WI38 (cell line): Measurements from ENCODE around the gene RPL29.
A peak's percentile ranks its signal among the peaks of the same experiment; 100 is the strongest.

Experiments
- H3K4me3 ChIP-seq: 2 replicates; pipeline ENCODE4 v1.5.1; 2011; ENCODE audit warnings: low read depth, mild to moderate bottlenecking, control low read depth, low read length
- TF ChIP-seq, protein P1 (sequence below): IDR thresholded peaks from 2 replicates; pipeline ENCODE4 v1.5.1; 2012; ENCODE audit warnings: low read depth, mild to moderate bottlenecking, control low read depth, low read length

The RPL29 gene

DNA sequence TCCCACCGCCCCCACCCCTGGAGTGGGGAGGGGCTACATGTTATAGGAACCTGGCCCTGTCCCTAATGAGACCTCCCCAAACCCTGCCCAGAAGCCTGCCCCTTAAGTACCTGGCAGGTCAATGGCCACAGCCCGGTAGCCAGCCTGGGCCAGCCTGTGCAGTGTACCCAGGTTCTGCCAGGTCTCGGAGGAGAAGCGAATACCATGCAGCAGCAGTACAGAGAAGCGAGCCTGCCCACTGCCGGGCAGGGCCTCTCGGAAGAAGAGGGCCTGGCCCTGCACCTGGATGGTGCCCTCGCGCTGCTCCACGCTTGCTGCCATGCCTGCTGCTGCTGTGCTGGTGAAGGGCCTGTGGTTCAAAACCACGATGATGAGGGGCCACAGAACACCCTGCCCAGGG is 24.3 kb downstream of the RPL29 start:
- TF ChIP-seq, protein P1, sequence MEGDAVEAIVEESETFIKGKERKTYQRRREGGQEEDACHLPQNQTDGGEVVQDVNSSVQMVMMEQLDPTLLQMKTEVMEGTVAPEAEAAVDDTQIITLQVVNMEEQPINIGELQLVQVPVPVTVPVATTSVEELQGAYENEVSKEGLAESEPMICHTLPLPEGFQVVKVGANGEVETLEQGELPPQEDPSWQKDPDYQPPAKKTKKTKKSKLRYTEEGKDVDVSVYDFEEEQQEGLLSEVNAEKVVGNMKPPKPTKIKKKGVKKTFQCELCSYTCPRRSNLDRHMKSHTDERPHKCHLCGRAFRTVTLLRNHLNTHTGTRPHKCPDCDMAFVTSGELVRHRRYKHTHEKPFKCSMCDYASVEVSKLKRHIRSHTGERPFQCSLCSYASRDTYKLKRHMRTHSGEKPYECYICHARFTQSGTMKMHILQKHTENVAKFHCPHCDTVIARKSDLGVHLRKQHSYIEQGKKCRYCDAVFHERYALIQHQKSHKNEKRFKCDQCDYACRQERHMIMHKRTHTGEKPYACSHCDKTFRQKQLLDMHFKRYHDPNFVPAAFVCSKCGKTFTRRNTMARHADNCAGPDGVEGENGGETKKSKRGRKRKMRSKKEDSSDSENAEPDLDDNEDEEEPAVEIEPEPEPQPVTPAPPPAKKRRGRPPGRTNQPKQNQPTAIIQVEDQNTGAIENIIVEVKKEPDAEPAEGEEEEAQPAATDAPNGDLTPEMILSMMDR, result no peak
- no peak overlapping the region for H3K4me3 ChIP-seq

DNA sequence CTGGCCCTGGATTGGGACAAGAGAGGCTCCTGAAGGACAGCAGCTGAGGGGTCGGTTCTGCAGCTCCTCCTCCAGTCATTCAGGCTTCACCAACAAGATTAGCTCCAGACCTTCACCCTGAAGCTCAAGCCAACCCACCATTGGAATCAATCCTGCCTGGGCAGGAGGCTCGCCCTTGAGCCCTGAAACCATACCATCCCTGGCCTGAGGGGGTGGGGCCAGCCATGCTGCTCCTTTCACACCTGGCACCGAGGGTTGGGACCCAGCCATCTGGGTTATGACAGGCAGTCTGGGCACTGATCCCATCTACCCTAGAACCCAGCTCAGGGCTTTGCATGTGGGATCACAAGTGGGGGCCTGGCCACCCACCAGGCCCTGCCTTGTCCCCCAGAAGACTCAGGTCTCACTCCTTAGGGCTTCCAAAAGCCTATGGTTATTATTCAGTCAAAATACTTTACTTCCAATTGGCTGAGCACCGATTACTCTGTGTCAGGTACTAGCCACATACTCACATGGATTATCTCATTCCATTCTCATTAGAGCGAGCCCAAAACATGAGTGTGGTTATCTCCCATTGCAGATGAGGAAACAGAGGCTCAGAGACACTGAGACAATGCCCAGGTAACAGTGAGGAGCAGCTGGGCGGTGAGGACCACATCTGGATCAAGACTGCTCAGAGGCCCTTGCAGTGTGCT is 24.9 kb downstream of the RPL29 start:
- no peak overlapping the region for H3K4me3 ChIP-seq
- TF ChIP-seq, protein P1, result no peak

DNA sequence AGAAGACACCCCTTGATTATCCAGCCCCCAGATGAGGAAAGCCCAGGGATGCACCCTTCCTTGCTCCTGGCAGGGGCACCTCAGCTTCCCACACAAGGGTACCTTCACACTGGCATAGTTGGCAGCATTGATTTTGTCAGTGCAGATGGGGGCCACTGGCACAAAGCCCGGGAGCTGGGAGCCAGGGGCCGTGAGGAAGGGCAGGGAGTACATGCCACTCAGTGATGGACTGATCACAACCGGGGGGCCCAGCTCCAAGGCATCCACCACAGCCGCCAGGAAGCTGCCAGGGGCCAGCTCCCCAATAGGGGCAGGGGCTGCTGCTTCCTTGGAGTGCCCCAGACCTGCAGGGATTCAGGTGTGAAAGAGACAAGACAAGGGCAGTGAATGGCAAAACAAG is 25.9 kb downstream of the RPL29 start:
- H3K4me3 ChIP-seq, result no peak overlapping the region
- TF ChIP-seq, protein P1, result no peak

DNA sequence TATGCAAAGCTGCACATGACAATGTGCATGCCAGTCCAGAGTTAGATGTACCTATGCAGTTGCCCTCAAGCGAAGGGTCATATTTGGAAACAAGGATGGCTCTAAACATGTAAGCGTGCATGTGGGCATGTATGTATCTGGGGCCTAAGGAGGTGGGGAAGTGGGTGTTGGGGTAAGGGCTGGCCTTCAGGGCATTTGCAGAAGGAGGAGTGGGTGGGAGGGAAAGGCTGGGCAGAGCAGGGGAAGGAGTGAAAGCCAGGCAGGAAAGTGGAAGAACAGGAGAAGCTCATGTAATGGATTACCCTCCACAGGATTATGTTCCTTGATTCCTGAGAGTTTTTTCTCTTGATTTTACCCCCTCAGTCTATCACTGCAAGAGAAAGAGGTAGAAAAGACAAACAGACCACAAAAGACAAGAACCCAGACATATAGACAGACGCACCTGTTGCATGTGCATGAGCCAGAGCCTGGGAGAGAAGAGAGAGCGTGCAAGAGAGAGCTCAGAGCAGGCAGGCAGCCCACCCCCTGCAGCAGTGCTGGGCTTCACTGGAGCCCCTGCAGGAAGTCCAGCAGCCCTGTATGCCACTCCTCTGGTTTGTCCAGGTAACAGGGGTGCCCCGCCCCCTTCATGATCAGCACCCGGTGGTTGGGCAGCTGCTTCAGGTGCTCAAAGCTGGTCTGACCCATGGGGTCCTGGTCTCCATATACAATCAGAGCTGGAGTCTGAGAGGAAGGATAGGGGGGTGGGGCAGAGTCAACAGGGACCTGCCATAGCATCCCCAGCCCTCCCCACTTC is 26.6 kb downstream of the RPL29 start:
- TF ChIP-seq, protein P1, result no peak
- no peak overlapping the region for H3K4me3 ChIP-seq

DNA sequence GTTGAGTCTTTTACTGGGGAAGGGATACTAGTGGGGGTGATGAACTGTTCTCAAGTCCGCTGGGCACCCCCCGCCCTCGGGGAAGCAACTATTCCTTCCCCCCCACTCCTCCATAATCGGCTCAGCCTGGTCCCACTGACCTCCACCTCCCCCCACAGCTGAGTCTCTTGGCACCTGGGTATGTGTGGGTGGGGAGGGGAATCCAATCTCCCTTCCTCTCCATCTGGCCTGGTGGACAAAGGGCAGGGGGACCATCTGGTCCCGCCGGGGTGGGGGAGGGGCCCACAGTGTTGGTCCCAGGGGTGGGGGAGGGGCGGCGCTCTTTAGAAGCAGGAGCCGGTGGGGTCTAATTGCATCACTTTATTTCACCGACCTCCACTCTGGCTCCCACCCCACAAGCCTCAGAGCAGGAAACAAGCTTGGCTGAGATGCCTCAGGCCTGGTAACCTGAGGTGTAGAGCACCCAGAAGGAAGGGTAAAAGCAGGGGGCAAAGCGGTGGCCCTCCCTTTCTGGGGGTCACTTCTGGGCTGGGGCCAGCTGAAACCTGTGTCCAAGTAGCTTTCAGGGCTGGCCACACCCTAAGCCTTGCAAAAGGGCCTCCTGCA is 27.4 kb downstream of the RPL29 start:
- H3K4me3 ChIP-seq, result peak overlapping the region; percentile 69
- TF ChIP-seq, protein P1, result no peak

DNA sequence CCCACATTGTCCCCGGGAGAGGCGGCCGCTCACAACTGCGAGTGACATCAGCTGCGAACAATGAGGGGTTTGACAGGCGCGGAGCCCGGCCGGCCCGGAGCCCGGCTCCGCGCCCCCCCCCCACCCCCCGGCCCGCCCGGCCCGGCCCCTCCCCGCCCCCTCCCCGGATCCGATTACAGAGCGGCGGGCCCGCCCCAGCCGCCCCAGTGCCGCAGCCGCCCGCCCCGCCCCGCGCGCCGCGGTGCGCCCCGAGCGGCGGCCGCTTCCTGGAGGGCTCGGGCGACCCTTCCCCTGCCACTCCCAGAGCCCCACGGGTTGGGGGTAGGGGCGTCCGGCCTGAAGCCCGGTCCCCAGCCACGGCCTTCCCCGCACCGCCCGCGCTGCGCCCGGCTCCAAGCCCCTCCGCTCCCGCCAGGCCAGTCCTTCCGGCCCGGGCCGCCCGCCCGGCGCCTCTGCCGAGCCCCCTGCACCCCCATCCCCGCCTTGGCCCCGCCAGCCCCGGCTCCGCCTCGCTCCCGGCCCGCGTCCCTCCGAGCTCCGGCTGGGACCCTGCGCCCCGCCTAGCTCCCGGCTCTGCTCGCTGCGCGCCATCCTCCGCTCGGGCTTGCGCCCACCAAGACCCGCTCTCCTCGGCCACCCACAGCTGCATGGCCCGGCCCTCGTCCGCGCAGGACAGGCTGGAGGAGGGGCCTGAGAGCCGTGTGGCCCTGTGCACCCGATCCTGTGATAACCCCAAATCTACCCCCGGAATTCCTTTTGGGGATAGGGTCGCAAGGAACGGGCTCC is 28.1 kb downstream of the RPL29 start, which contains the start of gene PCBP4:
TSS of gene PCBP4 (minus strand) at position 71 of the 786 bp plus-strand sequence. CDS start 6,214 bp downstream, outside the sequence.
- TF ChIP-seq, protein P1, result no peak
- peak within 1 kb of the TSS; percentile 77 for H3K4me3 ChIP-seq
